ENCODE measurements around the gene NTM.

Gene NTM

DNA sequence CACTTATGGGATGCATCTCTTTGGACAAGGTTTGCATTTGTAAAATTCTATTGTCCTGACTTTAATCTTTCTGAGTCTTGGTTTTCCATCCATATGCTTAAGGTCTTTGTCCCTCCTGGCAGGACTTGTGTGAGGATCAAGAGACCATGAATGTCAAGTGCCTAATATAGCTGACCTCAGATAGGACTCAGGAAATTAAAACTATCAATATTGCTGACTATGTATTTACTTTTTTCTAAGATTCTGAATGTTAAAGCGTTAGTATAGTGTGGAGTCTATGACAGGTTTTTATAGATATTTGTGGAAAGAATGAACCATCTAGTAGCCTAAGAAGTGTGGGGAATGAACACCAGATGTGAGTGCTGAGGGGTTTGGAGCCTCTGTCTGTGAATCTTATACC lies 637.8 kb downstream of the NTM start:
- DNase-seq (ENCODE audit: low spot score) = no peak

- DNase-seq (ENCODE audit: low spot score) = no peak
Measured at GRCh38 chr11:132008872-132009271, 638.5 kb downstream of the NTM start.

DNA sequence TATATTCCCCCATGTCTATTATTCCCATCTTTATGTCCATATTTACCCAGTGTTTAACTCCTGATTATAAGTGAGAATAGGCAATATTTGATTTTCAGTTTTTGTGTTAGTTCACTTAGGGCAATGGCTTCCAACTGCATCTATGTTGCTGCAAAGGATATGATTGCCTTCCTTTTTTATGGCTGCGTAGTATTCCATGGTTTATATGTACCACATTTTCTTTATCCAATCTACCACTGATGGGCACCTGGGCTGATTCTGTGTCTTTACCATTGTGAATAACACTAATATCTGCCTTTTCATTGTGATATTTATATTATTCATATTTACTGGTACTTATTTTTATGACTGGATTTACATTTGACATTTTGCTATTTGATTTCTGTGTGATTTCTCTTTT lies 649.6 kb downstream of the NTM start:
- DNase-seq (ENCODE audit: low spot score) = no peak

DNA sequence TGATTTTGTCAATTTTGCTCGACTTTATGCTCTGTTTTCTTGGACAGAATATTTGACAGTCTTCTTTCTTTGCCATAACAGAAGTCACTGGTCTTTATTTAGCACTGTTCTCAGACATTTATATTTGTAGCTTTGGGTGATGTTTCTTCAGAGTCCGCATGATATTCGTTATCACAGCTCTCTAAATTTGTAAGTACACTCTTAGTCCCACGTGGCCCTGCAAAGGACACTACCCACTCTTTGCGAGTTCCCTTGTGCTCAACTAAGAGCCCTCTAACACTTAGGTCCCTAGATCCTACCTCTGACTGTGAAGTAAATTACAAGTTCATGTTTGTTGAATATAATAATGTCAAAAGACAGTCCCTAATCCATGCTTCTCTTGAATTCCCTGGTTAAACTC lies 651.9 kb downstream of the NTM start:
- DNase-seq (ENCODE audit: low spot score) = no peak

GRCh38 chr11:132022733-132023478 lies 652.5 kb downstream of the NTM start:
- no peak for DNase-seq (ENCODE audit: low spot score)

- DNase-seq (ENCODE audit: low spot score) = no peak
Measured at GRCh38 chr11:132024587-132025295, 654.3 kb downstream of the NTM start.

DNA sequence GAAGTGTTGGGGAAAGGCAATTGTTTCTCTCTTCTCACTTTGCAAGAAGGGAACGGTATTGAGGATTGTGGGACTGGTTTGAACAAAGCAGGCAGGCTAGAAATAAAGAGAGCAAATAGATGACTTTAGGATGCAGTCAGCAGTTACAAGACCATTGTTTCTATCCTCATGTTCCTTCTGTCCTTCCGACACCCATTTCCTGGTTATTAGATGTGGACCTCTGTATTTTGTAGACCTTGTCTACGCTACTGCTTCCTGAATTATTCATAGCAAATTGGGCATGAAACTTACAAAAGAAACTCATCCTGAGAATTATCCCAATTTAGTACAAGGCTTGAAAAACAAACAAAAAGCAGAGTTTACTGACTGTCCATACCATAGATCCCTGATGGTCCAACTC lies 656.3 kb downstream of the NTM start:
- no peak for DNase-seq (ENCODE audit: low spot score)

- DNase-seq (ENCODE audit: low spot score) = peak; percentile 3
Measured at GRCh38 chr11:132028380-132029240, 658.2 kb downstream of the NTM start.

GRCh38 chr11:132030896-132031295 lies 660.5 kb downstream of the NTM start:
- no peak for DNase-seq (ENCODE audit: low spot score)

- DNase-seq (ENCODE audit: low spot score) = no peak
Measured at GRCh38 chr11:132032555-132032954, 662.1 kb downstream of the NTM start.

GRCh38 chr11:132033051-132033450 lies 662.6 kb downstream of the NTM start:
- DNase-seq (ENCODE audit: low spot score) = no peak

DNA sequence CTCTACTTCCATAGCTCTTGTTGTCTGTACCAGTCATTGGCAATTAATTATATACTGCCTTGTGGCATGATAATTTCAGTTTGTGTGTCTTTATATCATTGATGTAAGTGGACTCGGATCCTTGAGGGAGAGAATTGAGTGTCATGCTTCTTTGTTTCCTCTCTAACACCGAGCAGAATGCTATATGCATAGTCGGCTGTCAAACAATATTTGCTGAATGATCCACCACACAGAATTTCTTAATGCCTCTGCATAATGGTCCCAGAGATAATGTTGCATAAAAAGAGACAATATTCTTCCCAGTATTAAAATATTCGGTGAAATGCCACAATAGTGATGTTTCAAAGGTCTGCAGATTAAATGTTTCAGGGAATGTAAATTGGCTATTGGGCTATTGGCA lies 664.8 kb downstream of the NTM start:
- DNase-seq (ENCODE audit: low spot score) = no peak

DNA sequence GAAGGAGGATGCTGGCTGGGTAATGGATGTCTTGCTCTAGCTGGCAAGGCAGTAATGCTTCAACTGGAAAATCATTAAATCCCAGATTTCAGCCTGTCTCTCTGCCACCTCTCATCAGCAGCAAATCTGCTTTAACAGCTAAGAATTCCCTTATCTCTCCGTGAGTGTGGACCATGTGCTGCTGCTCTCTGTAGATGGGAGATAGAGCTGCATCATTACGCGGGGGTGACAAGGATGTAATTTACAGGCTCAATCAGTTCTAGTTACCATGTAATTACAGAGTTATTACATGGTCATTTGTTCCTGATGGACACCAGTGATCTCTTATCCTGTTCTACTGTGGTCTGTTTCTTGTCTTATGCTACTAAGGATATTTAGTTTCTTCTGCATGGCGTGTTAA lies 665.4 kb downstream of the NTM start:
- no peak for DNase-seq (ENCODE audit: low spot score)

GRCh38 chr11:132036220-132036619 lies 665.8 kb downstream of the NTM start:
- no peak for DNase-seq (ENCODE audit: low spot score)

GRCh38 chr11:132036746-132037466 lies 666.5 kb downstream of the NTM start:
- no peak for DNase-seq (ENCODE audit: low spot score)

GRCh38 chr11:132037467-132037862 lies 667.0 kb downstream of the NTM start:
- DNase-seq (ENCODE audit: low spot score) = no peak

- no peak for DNase-seq (ENCODE audit: low spot score)
Measured at GRCh38 chr11:132037956-132038355, 667.5 kb downstream of the NTM start.

GRCh38 chr11:132039521-132039920 lies 669.1 kb downstream of the NTM start:
- DNase-seq (ENCODE audit: low spot score) = no peak

- no peak for DNase-seq (ENCODE audit: low spot score)
Measured at GRCh38 chr11:132042296-132042695, 671.9 kb downstream of the NTM start.

DNA sequence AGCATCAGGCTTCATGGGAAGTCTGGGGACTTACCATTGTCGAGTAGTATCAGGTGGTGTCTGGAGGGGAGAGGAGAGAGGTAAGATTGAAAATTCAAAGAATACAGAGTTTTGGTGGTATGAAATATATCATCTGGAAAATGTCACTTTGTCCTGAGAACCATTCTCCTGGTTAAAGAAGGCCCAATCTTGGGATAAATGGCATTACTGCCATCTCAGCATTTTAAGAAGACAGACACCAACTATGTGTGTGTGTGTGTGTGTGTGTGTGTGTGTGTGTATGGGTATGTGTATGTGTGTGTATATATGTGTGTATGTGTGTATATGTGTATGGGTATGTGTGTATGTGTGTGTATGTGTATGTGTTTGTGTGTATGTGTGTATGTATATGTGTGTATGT lies 673.3 kb downstream of the NTM start:
- no peak for DNase-seq (ENCODE audit: low spot score)

GRCh38 chr11:132045107-132045506 lies 674.7 kb downstream of the NTM start:
- DNase-seq (ENCODE audit: low spot score) = no peak

- DNase-seq (ENCODE audit: low spot score) = no peak
Measured at GRCh38 chr11:132046288-132046865, 676.0 kb downstream of the NTM start.
